ENCODE measurements around the gene PDIK1L.
A peak's percentile ranks its signal among the peaks of the same experiment; 100 is the strongest.

PDIK1L gene

DNA sequence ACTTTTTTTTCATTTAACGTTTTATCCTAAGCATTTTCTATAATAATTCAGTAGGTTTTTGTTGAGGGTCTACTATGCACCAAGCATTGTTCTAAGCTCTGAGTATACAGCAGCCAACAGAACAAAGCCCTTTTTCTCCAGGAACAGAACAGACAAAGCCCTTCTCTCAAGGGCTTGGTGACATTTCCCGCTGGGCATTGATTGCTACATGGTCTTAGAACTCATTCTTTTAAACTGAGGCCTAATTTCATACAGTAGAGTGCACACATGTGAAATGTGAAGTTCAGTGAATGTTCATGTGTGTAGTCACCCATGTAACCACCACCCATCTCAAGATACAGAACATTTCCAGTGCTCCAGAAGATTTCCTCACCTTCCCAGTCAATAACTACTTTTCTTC is 15.2 kb upstream of the PDIK1L start:
- Histone ChIP-seq H3K27ac (ENCODE audit: extremely low read depth, low read depth, low read length) (no peak overlapping the region), H3K4me1 (ENCODE audit: control insufficient read depth, insufficient read depth, low read length) (no peaks in the 10 kb centered on the region), H3K36me3 (ENCODE audit: control insufficient read depth in 2 of 2, insufficient read depth in 1 of 2, low read length in 2 of 2) (no peaks in the 10 kb centered on the region), H3K9me3 (ENCODE audit: control insufficient read depth, insufficient read depth, low read depth, low read length) (no peaks in the 10 kb centered on the region), H3K4me3 (ENCODE audit: low read depth, low read length) (no peak overlapping the region)
- ChIA-PET POLR2A (no interaction called here), CTCF (interaction anchor here (0.6 to 0.7 kb wide), 2 partner anchors 135 to 724 kb away, joined by 3 to 8 read pairs; no protein-coding TSS in a partner anchor)
- TF ChIP-seq, protein P1, sequence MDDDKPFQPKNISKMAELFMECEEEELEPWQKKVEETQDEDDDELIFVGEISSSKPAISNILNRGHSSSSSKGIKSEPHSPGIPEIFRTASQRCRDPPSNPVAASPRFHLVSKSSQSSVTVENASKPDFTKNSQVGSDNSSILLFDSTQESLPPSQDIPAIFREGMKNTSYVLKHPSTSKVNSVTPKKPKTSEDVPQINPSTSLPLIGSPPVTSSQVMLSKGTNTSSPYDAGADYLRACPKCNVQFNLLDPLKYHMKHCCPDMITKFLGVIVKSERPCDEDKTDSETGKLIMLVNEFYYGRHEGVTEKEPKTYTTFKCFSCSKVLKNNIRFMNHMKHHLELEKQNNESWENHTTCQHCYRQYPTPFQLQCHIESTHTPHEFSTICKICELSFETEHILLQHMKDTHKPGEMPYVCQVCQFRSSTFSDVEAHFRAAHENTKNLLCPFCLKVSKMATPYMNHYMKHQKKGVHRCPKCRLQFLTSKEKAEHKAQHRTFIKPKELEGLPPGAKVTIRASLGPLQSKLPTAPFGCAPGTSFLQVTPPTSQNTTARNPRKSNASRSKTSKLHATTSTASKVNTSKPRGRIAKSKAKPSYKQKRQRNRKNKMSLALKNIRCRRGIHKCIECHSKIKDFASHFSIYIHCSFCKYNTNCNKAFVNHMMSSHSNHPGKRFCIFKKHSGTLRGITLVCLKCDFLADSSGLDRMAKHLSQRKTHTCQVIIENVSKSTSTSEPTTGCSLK (tag by site-specific recombination; IDR thresholded peaks at IDR 0.05), result no peak
- TF ChIP-seq TCF7L2 (IDR thresholded peaks at IDR 0.05; ENCODE audit: borderline replicate concordance, low read depth, low read length) (no peak), ZNF140 (tag by site-specific recombination; IDR thresholded peaks at IDR 0.05) (no peak)
- TF ChIP-seq, protein P2, sequence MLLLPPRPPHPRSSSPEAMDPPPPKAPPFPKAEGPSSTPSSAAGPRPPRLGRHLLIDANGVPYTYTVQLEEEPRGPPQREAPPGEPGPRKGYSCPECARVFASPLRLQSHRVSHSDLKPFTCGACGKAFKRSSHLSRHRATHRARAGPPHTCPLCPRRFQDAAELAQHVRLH (tag by site-specific recombination; IDR thresholded peaks at IDR 0.05), result no peak

DNA sequence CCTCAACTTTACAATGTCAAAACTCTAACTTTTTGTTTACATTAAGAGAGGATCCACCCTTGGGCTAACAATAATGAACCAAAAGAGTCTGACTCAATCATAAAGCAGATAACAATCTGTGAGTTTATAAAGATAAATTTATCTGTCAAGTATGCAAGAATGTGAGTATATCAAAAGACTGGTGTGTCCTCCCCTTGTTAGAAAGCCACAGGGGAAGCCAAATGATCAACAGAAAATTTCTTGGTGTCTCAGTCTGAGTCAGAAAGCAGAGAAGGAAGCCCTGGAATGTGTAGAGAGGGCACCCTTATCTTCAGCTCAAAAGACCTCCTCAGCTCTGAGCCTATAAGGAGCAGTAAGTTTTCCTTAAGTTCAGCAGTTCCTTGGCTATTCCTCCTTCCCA is 13.9 kb upstream of the PDIK1L start:
- ChIA-PET CTCF (interaction anchor here (0.6 to 1.8 kb wide), 3 partner anchors 48 to 61 kb away, joined by 4 to 11 read pairs (median 5); no protein-coding TSS in a partner anchor), POLR2A (no interaction called here)
- Histone ChIP-seq H3K36me3 (ENCODE audit: control insufficient read depth in 2 of 2, insufficient read depth in 1 of 2, low read length in 2 of 2) (no peaks in the 10 kb centered on the region), H3K4me3 (ENCODE audit: low read depth, low read length) (no peak overlapping the region), H3K4me1 (ENCODE audit: control insufficient read depth, insufficient read depth, low read length) (no peaks in the 10 kb centered on the region), H3K9me3 (ENCODE audit: control insufficient read depth, insufficient read depth, low read depth, low read length) (no peaks in the 10 kb centered on the region), H3K27ac (ENCODE audit: extremely low read depth, low read depth, low read length) (no peak overlapping the region)
- TF ChIP-seq, protein P3, sequence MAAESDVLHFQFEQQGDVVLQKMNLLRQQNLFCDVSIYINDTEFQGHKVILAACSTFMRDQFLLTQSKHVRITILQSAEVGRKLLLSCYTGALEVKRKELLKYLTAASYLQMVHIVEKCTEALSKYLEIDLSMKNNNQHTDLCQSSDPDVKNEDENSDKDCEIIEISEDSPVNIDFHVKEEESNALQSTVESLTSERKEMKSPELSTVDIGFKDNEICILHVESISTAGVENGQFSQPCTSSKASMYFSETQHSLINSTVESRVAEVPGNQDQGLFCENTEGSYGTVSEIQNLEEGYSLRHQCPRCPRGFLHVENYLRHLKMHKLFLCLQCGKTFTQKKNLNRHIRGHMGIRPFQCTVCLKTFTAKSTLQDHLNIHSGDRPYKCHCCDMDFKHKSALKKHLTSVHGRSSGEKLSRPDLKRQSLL (tag by site-specific recombination; IDR thresholded peaks at IDR 0.05), result no peak
- TF ChIP-seq WT1 (tag by site-specific recombination; IDR thresholded peaks at IDR 0.05), result 0 out of 2 replicates have a peak, but pooled peaks have one; percentile 50
- 0 out of 2 replicates have a peak, but pooled peaks have one; percentile 41 for TF ChIP-seq ZNF341 (tag by site-specific recombination; IDR thresholded peaks at IDR 0.05; ENCODE audit: low read depth)
- TF ChIP-seq ZNF654 (tag by site-specific recombination; IDR thresholded peaks at IDR 0.05; ENCODE audit: low read depth), result no peak
- TF ChIP-seq BCL11B (tag by site-specific recombination; IDR thresholded peaks at IDR 0.05; ENCODE audit: low read depth), result no peak
- TF ChIP-seq ZNF658 (tag by site-specific recombination; IDR thresholded peaks at IDR 0.05), result no peak
- TF ChIP-seq ZFP3 (tag by site-specific recombination; IDR thresholded peaks at IDR 0.05; ENCODE audit: low read depth), result no peak

DNA sequence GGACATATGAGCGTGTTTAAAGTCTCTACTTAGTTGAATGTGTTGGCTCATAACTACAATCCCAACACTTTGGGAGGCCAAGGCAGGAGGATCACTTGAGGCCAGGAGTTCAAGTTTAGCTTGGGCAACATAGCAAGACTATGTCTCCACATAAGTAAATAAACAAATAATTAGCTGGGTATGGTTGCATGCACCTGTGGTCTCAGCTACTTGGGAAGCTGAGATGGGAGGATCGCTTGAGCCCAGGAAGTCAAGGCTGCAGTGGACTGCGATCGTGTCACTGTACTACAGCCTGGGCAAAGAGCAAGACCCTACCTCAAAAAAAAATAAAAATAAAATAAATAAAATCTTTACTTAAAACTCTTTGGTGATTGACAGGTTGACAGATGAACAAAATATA is 13.0 kb upstream of the PDIK1L start:
- no peaks in the 10 kb centered on the region for H3K4me1 ChIP-seq (ENCODE audit: control insufficient read depth, insufficient read depth, low read length)
- no peaks in the 10 kb centered on the region for H3K36me3 ChIP-seq (ENCODE audit: control insufficient read depth in 2 of 2, insufficient read depth in 1 of 2, low read length in 2 of 2)
- no peak overlapping the region for H3K4me3 ChIP-seq (ENCODE audit: low read depth, low read length)
- TF ChIP-seq ZNF121 (tag by site-specific recombination; IDR thresholded peaks at IDR 0.05) (peak; percentile 87), ZNF155 (tag by site-specific recombination; IDR thresholded peaks at IDR 0.05) (no peak)
- H3K27ac ChIP-seq (ENCODE audit: extremely low read depth, low read depth, low read length), result no peak overlapping the region
- CTCF ChIA-PET, result interaction anchor here (0.5 to 9.9 kb wide), 4 partner anchors 46 to 55 kb away, joined by 3 to 129 read pairs (median 7); no protein-coding TSS in a partner anchor
- POLR2A ChIA-PET, result no interaction called here
- H3K9me3 ChIP-seq (ENCODE audit: control insufficient read depth, insufficient read depth, low read depth, low read length), result no peaks in the 10 kb centered on the region

DNA sequence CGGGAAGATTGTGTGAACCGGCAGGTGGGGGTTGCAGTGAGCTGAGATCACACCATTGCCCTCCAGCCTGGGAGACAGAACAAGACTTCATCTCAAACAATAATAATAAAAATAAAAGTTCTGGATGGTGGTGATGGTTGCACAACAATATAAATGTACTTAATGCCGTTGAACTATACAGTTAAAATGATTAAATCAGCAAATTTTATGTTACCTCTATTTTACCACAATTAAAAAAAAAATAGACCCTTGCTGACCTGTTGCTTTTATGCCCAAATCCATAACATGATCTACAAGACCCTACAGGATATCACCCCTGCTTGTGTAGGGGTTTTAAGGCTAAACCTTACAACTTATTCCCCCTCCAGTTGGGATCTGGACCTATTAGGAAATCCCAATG is 11.8 kb upstream of the PDIK1L start:
- no peak overlapping the region for H3K4me3 ChIP-seq (ENCODE audit: low read depth, low read length)
- no peak overlapping the region for H3K27ac ChIP-seq (ENCODE audit: extremely low read depth, low read depth, low read length)
- ChIA-PET POLR2A (no interaction called here), CTCF (interaction anchor here (0.6 to 9.9 kb wide), 6 partner anchors 18 to 318 kb away, joined by 3 to 129 read pairs (median 4); no protein-coding TSS in a partner anchor)
- H3K36me3 ChIP-seq (ENCODE audit: control insufficient read depth in 2 of 2, insufficient read depth in 1 of 2, low read length in 2 of 2), result no peaks in the 10 kb centered on the region
- no peaks in the 10 kb centered on the region for H3K9me3 ChIP-seq (ENCODE audit: control insufficient read depth, insufficient read depth, low read depth, low read length)
- H3K4me1 ChIP-seq (ENCODE audit: control insufficient read depth, insufficient read depth, low read length), result no peaks in the 10 kb centered on the region
- TF ChIP-seq IKZF3 (tag by site-specific recombination; IDR thresholded peaks at IDR 0.05) (no peak), ZNF623 (tag by site-specific recombination; IDR thresholded peaks at IDR 0.05) (no peak), ZNF426 (tag by site-specific recombination; IDR thresholded peaks at IDR 0.05) (no peak), ZBTB7A (tag by site-specific recombination; IDR thresholded peaks at IDR 0.05; ENCODE audit: low read depth) (no peak), ZNF202 (tag by site-specific recombination; IDR thresholded peaks at IDR 0.05; ENCODE audit: borderline replicate concordance) (no peak), REPIN1 (tag by site-specific recombination; IDR thresholded peaks at IDR 0.05; ENCODE audit: low read depth) (no peak), KLF8 (tag by site-specific recombination; IDR thresholded peaks at IDR 0.05) (no peak)
- TF ChIP-seq, protein P4, sequence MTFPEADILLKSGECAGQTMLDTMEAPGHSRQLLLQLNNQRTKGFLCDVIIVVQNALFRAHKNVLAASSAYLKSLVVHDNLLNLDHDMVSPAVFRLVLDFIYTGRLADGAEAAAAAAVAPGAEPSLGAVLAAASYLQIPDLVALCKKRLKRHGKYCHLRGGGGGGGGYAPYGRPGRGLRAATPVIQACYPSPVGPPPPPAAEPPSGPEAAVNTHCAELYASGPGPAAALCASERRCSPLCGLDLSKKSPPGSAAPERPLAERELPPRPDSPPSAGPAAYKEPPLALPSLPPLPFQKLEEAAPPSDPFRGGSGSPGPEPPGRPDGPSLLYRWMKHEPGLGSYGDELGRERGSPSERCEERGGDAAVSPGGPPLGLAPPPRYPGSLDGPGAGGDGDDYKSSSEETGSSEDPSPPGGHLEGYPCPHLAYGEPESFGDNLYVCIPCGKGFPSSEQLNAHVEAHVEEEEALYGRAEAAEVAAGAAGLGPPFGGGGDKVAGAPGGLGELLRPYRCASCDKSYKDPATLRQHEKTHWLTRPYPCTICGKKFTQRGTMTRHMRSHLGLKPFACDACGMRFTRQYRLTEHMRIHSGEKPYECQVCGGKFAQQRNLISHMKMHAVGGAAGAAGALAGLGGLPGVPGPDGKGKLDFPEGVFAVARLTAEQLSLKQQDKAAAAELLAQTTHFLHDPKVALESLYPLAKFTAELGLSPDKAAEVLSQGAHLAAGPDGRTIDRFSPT (tag by site-specific recombination; IDR thresholded peaks at IDR 0.05), result no peak
- TF ChIP-seq, protein P5, sequence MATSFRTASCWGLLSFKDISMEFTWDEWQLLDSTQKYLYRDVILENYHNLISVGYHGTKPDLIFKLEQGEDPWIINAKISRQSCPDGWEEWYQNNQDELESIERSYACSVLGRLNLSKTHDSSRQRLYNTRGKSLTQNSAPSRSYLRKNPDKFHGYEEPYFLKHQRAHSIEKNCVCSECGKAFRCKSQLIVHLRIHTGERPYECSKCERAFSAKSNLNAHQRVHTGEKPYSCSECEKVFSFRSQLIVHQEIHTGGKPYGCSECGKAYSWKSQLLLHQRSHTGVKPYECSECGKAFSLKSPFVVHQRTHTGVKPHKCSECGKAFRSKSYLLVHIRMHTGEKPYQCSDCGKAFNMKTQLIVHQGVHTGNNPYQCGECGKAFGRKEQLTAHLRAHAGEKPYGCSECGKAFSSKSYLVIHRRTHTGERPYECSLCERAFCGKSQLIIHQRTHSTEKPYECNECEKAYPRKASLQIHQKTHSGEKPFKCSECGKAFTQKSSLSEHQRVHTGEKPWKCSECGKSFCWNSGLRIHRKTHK (tag by site-specific recombination; IDR thresholded peaks at IDR 0.05), result no peak

All from HEK293 (cell line).